Retinal pigment epithelial cell (primary cell): ENCODE measurements around the gene SV2B.
"Not testable (repeated sequence)": the region's sequence is repeated elsewhere in the genome, so short reads cannot be mapped to it uniquely, and the experiment has no call there.

Source experiments
- DNase-seq: peaks from one replicate; pipeline ENCODE4 v3.0.0-alpha.2; 2010; ENCODE audit warnings: low read depth
- H3K4me3 ChIP-seq: 2 replicates; pipeline ENCODE4 v1.5.1; 2011; ENCODE audit warnings: mild to moderate bottlenecking, low read length, control low read depth, moderate library complexity
- TF ChIP-seq, protein P1 (sequence below): conservative IDR thresholded peaks from 2 replicates; pipeline ENCODE4 v1.5.1; 2011; ENCODE audit warnings: low read depth, low read length, control low read depth, inconsistent platforms

Gene SV2B

GRCh38 chr15:91329914-91330313, 229.9 kb downstream of the SV2B start:
- TF ChIP-seq, protein P1, sequence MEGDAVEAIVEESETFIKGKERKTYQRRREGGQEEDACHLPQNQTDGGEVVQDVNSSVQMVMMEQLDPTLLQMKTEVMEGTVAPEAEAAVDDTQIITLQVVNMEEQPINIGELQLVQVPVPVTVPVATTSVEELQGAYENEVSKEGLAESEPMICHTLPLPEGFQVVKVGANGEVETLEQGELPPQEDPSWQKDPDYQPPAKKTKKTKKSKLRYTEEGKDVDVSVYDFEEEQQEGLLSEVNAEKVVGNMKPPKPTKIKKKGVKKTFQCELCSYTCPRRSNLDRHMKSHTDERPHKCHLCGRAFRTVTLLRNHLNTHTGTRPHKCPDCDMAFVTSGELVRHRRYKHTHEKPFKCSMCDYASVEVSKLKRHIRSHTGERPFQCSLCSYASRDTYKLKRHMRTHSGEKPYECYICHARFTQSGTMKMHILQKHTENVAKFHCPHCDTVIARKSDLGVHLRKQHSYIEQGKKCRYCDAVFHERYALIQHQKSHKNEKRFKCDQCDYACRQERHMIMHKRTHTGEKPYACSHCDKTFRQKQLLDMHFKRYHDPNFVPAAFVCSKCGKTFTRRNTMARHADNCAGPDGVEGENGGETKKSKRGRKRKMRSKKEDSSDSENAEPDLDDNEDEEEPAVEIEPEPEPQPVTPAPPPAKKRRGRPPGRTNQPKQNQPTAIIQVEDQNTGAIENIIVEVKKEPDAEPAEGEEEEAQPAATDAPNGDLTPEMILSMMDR = no peak
- no peak for DNase-seq
- H3K4me3 ChIP-seq = no peak overlapping the region

DNA sequence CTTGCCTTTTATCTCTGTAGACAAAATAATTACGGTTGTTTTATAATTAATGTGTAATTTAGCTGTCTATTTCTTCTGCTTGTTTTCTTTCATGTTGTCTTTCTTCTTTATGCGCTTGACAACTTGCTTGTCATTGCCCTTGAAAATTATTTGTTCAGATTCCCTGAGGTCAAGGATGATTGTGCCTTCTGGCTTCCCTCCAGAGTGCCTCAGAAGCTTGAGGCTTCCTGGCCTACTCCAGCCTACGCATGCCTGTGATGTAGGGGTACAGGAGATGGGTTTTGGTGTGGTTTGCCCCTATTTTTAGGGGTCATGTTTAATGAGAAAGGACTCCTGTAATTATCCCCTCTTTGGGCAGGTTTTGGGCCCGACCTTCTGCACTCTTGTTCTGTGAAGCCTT, 231.5 kb downstream of the SV2B start:
- TF ChIP-seq, protein P1 = no peak
- DNase-seq = no peak
- no peak overlapping the region for H3K4me3 ChIP-seq

GRCh38 chr15:91335702-91336101, 235.6 kb downstream of the SV2B start:
- no peak for DNase-seq
- H3K4me3 ChIP-seq = no peak overlapping the region
- TF ChIP-seq, protein P1 = no peak

DNA sequence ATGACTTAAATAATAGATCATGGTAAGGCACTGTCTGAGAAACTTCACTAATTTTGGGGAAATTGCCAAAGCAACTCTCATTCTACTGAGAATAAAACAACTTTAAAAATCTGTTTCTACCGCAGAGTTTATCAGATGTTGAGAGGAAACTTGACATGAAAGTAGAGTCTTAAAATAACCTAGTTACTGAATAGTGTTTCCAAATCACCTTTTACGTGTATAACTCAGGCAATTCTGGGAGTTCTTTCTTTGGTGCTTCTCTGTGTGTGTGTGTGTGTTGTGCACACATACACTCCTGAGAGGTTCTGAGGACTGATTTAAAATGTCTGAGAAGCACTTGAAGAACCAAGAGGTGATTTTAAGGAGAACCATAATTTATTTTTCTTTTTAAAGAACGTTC, 236.6 kb downstream of the SV2B start:
- no peak overlapping the region for H3K4me3 ChIP-seq
- TF ChIP-seq, protein P1 = no peak
- no peak for DNase-seq

DNA sequence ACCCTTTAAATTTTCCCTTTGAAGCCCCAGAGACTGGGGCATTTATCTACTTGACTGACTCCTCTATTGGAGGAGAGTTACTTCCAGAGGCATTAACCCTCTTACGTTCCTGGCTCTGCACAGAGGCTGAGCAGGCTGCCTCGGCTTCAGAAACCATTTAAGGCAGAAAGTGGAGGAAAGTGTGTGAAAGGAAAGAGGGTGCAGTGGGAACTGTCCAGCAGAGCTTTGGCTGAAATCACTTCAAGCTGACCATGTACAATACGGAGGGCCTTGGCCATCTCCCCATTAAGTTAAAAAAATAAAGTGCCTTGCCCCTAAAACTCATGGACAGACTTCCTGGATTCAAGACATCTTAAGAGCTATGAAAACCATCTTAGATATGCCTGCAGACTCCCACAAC, 238.7 kb downstream of the SV2B start:
- peak; percentile 11 for DNase-seq
- H3K4me3 ChIP-seq = no peak overlapping the region
- TF ChIP-seq, protein P1 = no peak

GRCh38 chr15:91342097-91342496, 242.0 kb downstream of the SV2B start:
- TF ChIP-seq, protein P1 = no peak
- DNase-seq = no peak
- H3K4me3 ChIP-seq = no peak overlapping the region

GRCh38 chr15:91344912-91345311, 244.9 kb downstream of the SV2B start:
- not testable (repeated sequence) for H3K4me3 ChIP-seq, DNase-seq

GRCh38 chr15:91345736-91346135, 245.7 kb downstream of the SV2B start:
- no peak for DNase-seq
- no peak overlapping the region for H3K4me3 ChIP-seq
- TF ChIP-seq, protein P1 = no peak
